H9 (cell line): Measurements from ENCODE around the gene DMD. TPM values are rescaled to one million over a fixed set of nuclear protein-coding genes. Genes with fewer than 3 reads are reported as not detected.

ENCODE experiments used
- DNase-seq: peaks from one replicate; pipeline ENCODE4 v3.0.0-alpha.2; 2017
- H2AFZ ChIP-seq: one replicate; pipeline ENCODE4 v1.6.1; 2013; ENCODE audit warnings: mild to moderate bottlenecking, low read length, control low read depth, moderate library complexity
- H2AK5ac ChIP-seq: 2 replicates; pipeline ENCODE4 v1.6.1; 2013; ENCODE audit warnings: low read length, control low read depth, mixed read lengths; ENCODE audit not compliant: insufficient read length
- H2BK120ac ChIP-seq: one replicate; pipeline ENCODE4 v1.6.1; 2013; ENCODE audit warnings: low read depth, mild to moderate bottlenecking, low read length, control low read depth, inconsistent platforms; ENCODE audit not compliant: poor library complexity, severe bottlenecking
- H2BK12ac ChIP-seq: 2 replicates; pipeline ENCODE4 v1.6.1; 2013; ENCODE audit warnings: low read length, control low read depth, mixed read lengths, low read depth; ENCODE audit not compliant: insufficient read length
- H2BK15ac ChIP-seq: 2 replicates; pipeline ENCODE4 v1.6.1; 2013; ENCODE audit warnings: low read depth, low read length, control low read depth
- H2BK20ac ChIP-seq: one replicate; pipeline ENCODE4 v1.6.1; 2013; ENCODE audit warnings: low read depth, mild to moderate bottlenecking, low read length, control low read depth, inconsistent platforms; ENCODE audit not compliant: poor library complexity, severe bottlenecking
- H2BK5ac ChIP-seq: 2 replicates; pipeline ENCODE4 v1.6.1; 2013; ENCODE audit warnings: low read length, control low read depth, mixed read lengths; ENCODE audit not compliant: insufficient read length
- H3K14ac ChIP-seq: 2 replicates; pipeline ENCODE4 v1.6.1; 2013; ENCODE audit warnings: low read length, control low read depth; ENCODE audit not compliant: insufficient read depth
- H3K18ac ChIP-seq: 2 replicates; pipeline ENCODE4 v1.6.1; 2013; ENCODE audit warnings: low read depth, mild to moderate bottlenecking, mixed read lengths, low read length, control low read depth; ENCODE audit not compliant: insufficient read length
- H3K23ac ChIP-seq: 2 replicates; pipeline ENCODE4 v1.6.1; 2013; ENCODE audit warnings: low read length, control low read depth, mixed read lengths, low read depth; ENCODE audit not compliant: insufficient read length
- H3K23me2 ChIP-seq: 2 replicates; pipeline ENCODE4 v1.6.1; 2013; ENCODE audit warnings: low read depth, mild to moderate bottlenecking, mixed read lengths, low read length, control low read depth; ENCODE audit not compliant: insufficient read length, poor library complexity, severe bottlenecking
- H3K27ac ChIP-seq: 2 replicates; pipeline ENCODE4 v1.5.1; 2013; ENCODE audit warnings: low read length, control low read depth, mixed read lengths, low read depth; ENCODE audit not compliant: insufficient read length
- H3K27me3 ChIP-seq: 2 replicates; pipeline ENCODE4 v1.6.1; 2013; ENCODE audit warnings: low read length, control low read depth, inconsistent platforms; ENCODE audit not compliant: insufficient read depth
- H3K4ac ChIP-seq: 2 replicates; pipeline ENCODE4 v1.6.1; 2013; ENCODE audit warnings: low read depth, mild to moderate bottlenecking, control low read depth, inconsistent platforms, low read length, moderate library complexity
- H3K4me1 ChIP-seq: 2 replicates; pipeline ENCODE4 v1.6.1; 2013; ENCODE audit warnings: low read length, control low read depth, inconsistent platforms; ENCODE audit not compliant: insufficient read depth
- H3K4me2 ChIP-seq: 2 replicates; pipeline ENCODE4 v1.6.1; 2013; ENCODE audit warnings: low read length, control low read depth, mixed read lengths; ENCODE audit not compliant: insufficient read length, insufficient read depth
- H3K56ac ChIP-seq: 2 replicates; pipeline ENCODE4 v1.6.1; 2013; ENCODE audit warnings: low read depth, mild to moderate bottlenecking, mixed read lengths, low read length, control low read depth; ENCODE audit not compliant: insufficient read length
- H3K79me1 ChIP-seq: 2 replicates; pipeline ENCODE4 v1.6.1; 2013; ENCODE audit warnings: low read depth, mild to moderate bottlenecking, moderate library complexity, low read length, control low read depth, inconsistent platforms; ENCODE audit not compliant: insufficient read depth, poor library complexity, severe bottlenecking
- H3K79me2 ChIP-seq: 2 replicates; pipeline ENCODE4 v1.6.1; 2013; ENCODE audit warnings: low read length, control low read depth, inconsistent platforms; ENCODE audit not compliant: insufficient read depth
- H3K9ac ChIP-seq: 2 replicates; pipeline ENCODE4 v1.6.1; 2013; ENCODE audit warnings: low read length, control low read depth, mixed read lengths; ENCODE audit not compliant: insufficient read length; ENCODE audit errors: extremely low read depth
- H3K9me3 ChIP-seq: one replicate; pipeline ENCODE4 v1.6.1; 2013; ENCODE audit warnings: low read depth, low read length, inconsistent platforms; ENCODE audit not compliant: control insufficient read depth
- H3T11ph ChIP-seq: one replicate; pipeline ENCODE4 v1.6.1; 2013; ENCODE audit warnings: mild to moderate bottlenecking, low read length, control low read depth, inconsistent platforms
- H4K20me1 ChIP-seq: one replicate; pipeline ENCODE4 v1.6.1; 2013; ENCODE audit not compliant: control insufficient read depth, insufficient read length, insufficient read depth
- H4K5ac ChIP-seq: 2 replicates; pipeline ENCODE4 v1.6.1; 2013; ENCODE audit warnings: low read depth, mild to moderate bottlenecking, mixed read lengths, low read length, control low read depth; ENCODE audit not compliant: insufficient read length
- H4K8ac ChIP-seq: replicated peaks from 2 replicates; pipeline ENCODE4 v1.6.1; 2013; ENCODE audit warnings: low read length, control low read depth, mixed read lengths, low read depth; ENCODE audit not compliant: insufficient read length
- H4K91ac ChIP-seq: 2 replicates; pipeline ENCODE4 v1.6.1; 2013; ENCODE audit warnings: low read depth, mild to moderate bottlenecking, moderate library complexity, mixed read lengths, low read length, control low read depth; ENCODE audit not compliant: insufficient read length
- H3K27ac Mint-ChIP-seq, 3 experiments: 2 replicates in 2 of 3; 3 replicates in 1 of 3; pipeline ENCODE4 v1.8.0; 2020 to 2021; ENCODE audit warnings: mixed read lengths in 3 of 3, mild to moderate bottlenecking in 1 of 3, moderate library complexity in 1 of 3
- H3K27me3 Mint-ChIP-seq: 2 replicates; pipeline ENCODE4 v1.8.0; 2021; ENCODE audit warnings: low read depth, mild to moderate bottlenecking, moderate library complexity, mixed read lengths
- H3K36me3 Mint-ChIP-seq, 3 experiments: 2 replicates in 2 of 3; 3 replicates in 1 of 3; pipeline ENCODE4 v1.8.0; 2020 to 2021; ENCODE audit warnings: low read depth in 3 of 3, mixed read lengths in 3 of 3; ENCODE audit not compliant: insufficient read depth in 1 of 3
- H3K4me1 Mint-ChIP-seq, 2 experiments: 2 replicates each; pipeline ENCODE4 v1.8.0; 2020; ENCODE audit warnings: mixed read lengths in 2 of 2
- H3K4me3 Mint-ChIP-seq, 2 experiments: 2 replicates in 1 of 2; 3 replicates in 1 of 2; pipeline ENCODE4 v1.8.0; 2020 to 2021; ENCODE audit warnings: mild to moderate bottlenecking in 2 of 2, mixed read lengths in 2 of 2, moderate library complexity in 1 of 2
- H3K9me3 Mint-ChIP-seq, 2 experiments: 2 replicates in 1 of 2; 3 replicates in 1 of 2; pipeline ENCODE4 v1.8.0; 2020; ENCODE audit warnings: mild to moderate bottlenecking in 2 of 2, mixed read lengths in 2 of 2, moderate library complexity in 1 of 2
- WGBS: extraction: QIAGEN DNeasy Blood & Tissue Kit; methylation state at CpG from one replicate; pipeline ENCODE4 v1.1.7; 2013; ENCODE audit warnings: missing lambda C conversion rate, low lambda C conversion rate, mixed read lengths; ENCODE audit not compliant: insufficient read length; ENCODE audit errors: extremely low coverage; 5-methylcytosine and 5-hydroxymethylcytosine counted together
- total RNA-seq: library from RNA; stranded (reverse); gene quantifications from 2 replicates; pipeline ENCODE4 v1.2.1, GENCODE V29; 2021
- TF ChIP-seq, protein P1 (sequence below): fragments of 200-600 bp; sonication (generic); conservative IDR thresholded peaks from 3 replicates; pipeline ENCODE4 v1.8.0; 2021; ENCODE audit warnings: antibody characterized with exemption, mild to moderate bottlenecking

Gene DMD
- total RNA-seq, 1 experiment from 2014 or later: 3.8 TPM

DNA sequence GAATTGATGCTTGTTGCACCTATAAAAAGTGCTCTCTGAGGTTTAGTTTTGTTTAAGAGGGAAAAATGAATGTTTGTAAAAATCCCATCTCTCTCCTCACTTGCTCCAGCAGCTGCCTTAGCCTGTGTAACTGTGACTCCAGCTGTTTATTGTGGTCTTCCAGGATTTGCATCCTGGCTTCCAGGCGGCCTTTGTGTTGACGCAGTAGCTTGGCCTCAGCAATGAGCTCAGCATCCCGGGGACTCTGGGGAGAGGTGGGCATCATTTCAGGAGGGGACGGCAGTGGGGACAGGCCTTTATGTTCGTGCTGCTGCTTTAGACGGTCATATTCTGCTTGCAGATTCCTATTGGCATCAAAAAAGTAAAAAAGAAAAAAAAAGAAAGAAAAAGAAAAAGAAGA lies 2064.2 kb downstream of the DMD start:
- no peaks in the 10 kb centered on the region for H3K4me1 ChIP-seq
- H2BK20ac ChIP-seq: no peak overlapping the region
- no peak overlapping the region for H2BK120ac ChIP-seq
- Mint-ChIP-seq H3K27ac (peak overlapping the region in 1 of 3 experiments; percentile 52; a peak in 1 of 7 replicates), H3K4me1 (peaks cover 0 to 4% of the 10 kb centered on the region in 2 experiments; a peak in 2 of 4 replicates), H3K36me3 (peaks cover 2 to 21% (median 13%) of the 10 kb centered on the region in 3 experiments; a peak in 3 of 7 replicates), H3K9me3 (peaks cover 60% of the 10 kb centered on the region in 2 experiments), H3K27me3 (no peaks in the 10 kb centered on the region), H3K4me3 (no peak overlapping the region)
- H3K18ac ChIP-seq: no peak overlapping the region
- no peak overlapping the region for H3K4ac ChIP-seq
- H4K20me1 ChIP-seq: no peaks in the 10 kb centered on the region
- H3K79me1 ChIP-seq: no peaks in the 10 kb centered on the region
- no peak overlapping the region for H3K4me2 ChIP-seq
- DNase-seq: no peak
- no peak overlapping the region for H4K8ac ChIP-seq
- no peak overlapping the region for H4K91ac ChIP-seq
- H2BK15ac ChIP-seq: no peak overlapping the region
- no peak overlapping the region for H4K5ac ChIP-seq
- TF ChIP-seq, protein P1, sequence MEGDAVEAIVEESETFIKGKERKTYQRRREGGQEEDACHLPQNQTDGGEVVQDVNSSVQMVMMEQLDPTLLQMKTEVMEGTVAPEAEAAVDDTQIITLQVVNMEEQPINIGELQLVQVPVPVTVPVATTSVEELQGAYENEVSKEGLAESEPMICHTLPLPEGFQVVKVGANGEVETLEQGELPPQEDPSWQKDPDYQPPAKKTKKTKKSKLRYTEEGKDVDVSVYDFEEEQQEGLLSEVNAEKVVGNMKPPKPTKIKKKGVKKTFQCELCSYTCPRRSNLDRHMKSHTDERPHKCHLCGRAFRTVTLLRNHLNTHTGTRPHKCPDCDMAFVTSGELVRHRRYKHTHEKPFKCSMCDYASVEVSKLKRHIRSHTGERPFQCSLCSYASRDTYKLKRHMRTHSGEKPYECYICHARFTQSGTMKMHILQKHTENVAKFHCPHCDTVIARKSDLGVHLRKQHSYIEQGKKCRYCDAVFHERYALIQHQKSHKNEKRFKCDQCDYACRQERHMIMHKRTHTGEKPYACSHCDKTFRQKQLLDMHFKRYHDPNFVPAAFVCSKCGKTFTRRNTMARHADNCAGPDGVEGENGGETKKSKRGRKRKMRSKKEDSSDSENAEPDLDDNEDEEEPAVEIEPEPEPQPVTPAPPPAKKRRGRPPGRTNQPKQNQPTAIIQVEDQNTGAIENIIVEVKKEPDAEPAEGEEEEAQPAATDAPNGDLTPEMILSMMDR: no peak
- no peak overlapping the region for H3K23ac ChIP-seq
- WGBS: no CpG with 5 or more reads among the region's 6 CpGs
- no peak overlapping the region for H2AFZ ChIP-seq
- no peak overlapping the region for H3K9ac ChIP-seq
- H3K9me3 ChIP-seq: no peaks in the 10 kb centered on the region
- H2AK5ac ChIP-seq: no peak overlapping the region
- no peaks in the 10 kb centered on the region for H3K27me3 ChIP-seq
- no peak overlapping the region for H3K56ac ChIP-seq
- H2BK5ac ChIP-seq: no peak overlapping the region
- H2BK12ac ChIP-seq: no peak overlapping the region
- H3K23me2 ChIP-seq: no peaks in the 10 kb centered on the region
- H3K79me2 ChIP-seq: no peaks in the 10 kb centered on the region
- no peak overlapping the region for H3T11ph ChIP-seq
- H3K14ac ChIP-seq: no peak overlapping the region
- no peak overlapping the region for H3K27ac ChIP-seq
